ENCODE data around the gene ADGRV1.

GRCh38 chr5:90680921-90681563 is 122.4 kb downstream of the ADGRV1 start:
- TF ChIP-seq CTCF (IDR thresholded peaks at IDR 0.05) (no peak), POLR2A (IDR thresholded peaks at IDR 0.05) (no peak)

Measured in thyroid gland (tissue), 4 donors.